Neural progenitor cell (in vitro differentiated cells): ENCODE data around the gene TMEM130. TPM values are rescaled to one million over a fixed set of nuclear protein-coding genes. Genes with fewer than 3 reads are reported as not detected.
A peak's percentile ranks its signal among the peaks of the same experiment; 100 is the strongest.

ENCODE experiments used
- DNase-seq: peaks from one replicate; pipeline ENCODE4 v3.0.0-alpha.2; 2016; ENCODE audit warnings: low spot score
- H2AFZ ChIP-seq: fragments of 200-600 bp; sonication (generic); replicated peaks from 2 replicates; pipeline ENCODE4 v1.6.1; 2016; ENCODE audit warnings: antibody characterized with exemption
- H3F3A ChIP-seq: fragments of 200-600 bp; sonication (generic); 2 replicates; pipeline ENCODE4 v1.6.1; 2016; ENCODE audit warnings: antibody characterized with exemption, low read depth
- H3K27ac ChIP-seq: fragments of 200-600 bp; sonication (generic); 2 replicates; pipeline ENCODE4 v1.5.1; 2016; ENCODE audit warnings: mild to moderate bottlenecking
- H3K27me3 ChIP-seq: fragments of 200-600 bp; sonication (generic); 2 replicates; pipeline ENCODE4 v1.6.1; 2016; ENCODE audit warnings: mild to moderate bottlenecking, moderate library complexity
- H3K36me3 ChIP-seq: fragments of 200-600 bp; sonication (generic); 2 replicates; pipeline ENCODE4 v1.5.1; 2016
- H3K4me1 ChIP-seq: fragments of 200-600 bp; sonication (generic); 2 replicates; pipeline ENCODE4 v1.6.1; 2016; ENCODE audit warnings: mixed run types
- H3K4me2 ChIP-seq: fragments of 200-600 bp; sonication (generic); 2 replicates; pipeline ENCODE4 v1.6.1; 2016
- H3K4me3 ChIP-seq: fragments of 200-600 bp; sonication (generic); 2 replicates; pipeline ENCODE4 v1.5.1; 2016
- H3K79me2 ChIP-seq: fragments of 200-600 bp; sonication (generic); 2 replicates; pipeline ENCODE4 v1.6.1; 2016; ENCODE audit warnings: low read depth
- H3K9ac ChIP-seq: fragments of 200-600 bp; sonication (generic); 2 replicates; pipeline ENCODE4 v1.6.1; 2016
- H3K9me3 ChIP-seq: fragments of 200-600 bp; sonication (generic); 2 replicates; pipeline ENCODE4 v1.5.1; 2016; ENCODE audit warnings: low read depth
- H4K20me1 ChIP-seq: fragments of 200-600 bp; sonication (generic); 2 replicates; pipeline ENCODE4 v1.6.1; 2016; ENCODE audit warnings: low read depth
- H3K27ac Mint-ChIP-seq: 3 replicates; pipeline ENCODE4 v1.8.0; 2021; ENCODE audit warnings: mixed read lengths
- H3K27me3 Mint-ChIP-seq: 2 replicates; pipeline ENCODE4 v1.8.0; 2022; ENCODE audit warnings: low read depth, mild to moderate bottlenecking, inconsistent platforms, moderate library complexity, mixed read lengths; ENCODE audit not compliant: insufficient read depth
- H3K36me3 Mint-ChIP-seq: 3 replicates; pipeline ENCODE4 v1.8.0; 2021; ENCODE audit warnings: mixed read lengths
- H3K4me1 Mint-ChIP-seq: 3 replicates; pipeline ENCODE4 v1.8.0; 2021; ENCODE audit warnings: mixed read lengths
- H3K4me3 Mint-ChIP-seq: 3 replicates; pipeline ENCODE4 v1.8.0; 2021; ENCODE audit warnings: mild to moderate bottlenecking, moderate library complexity, mixed read lengths
- H3K9me3 Mint-ChIP-seq: 3 replicates; pipeline ENCODE4 v1.8.0; 2020; ENCODE audit warnings: mixed read lengths
- EZH2 ChIP-seq: fragments of 200-600 bp; sonication (generic); IDR thresholded peaks from 2 replicates; pipeline ENCODE4 v1.6.1; 2017; ENCODE audit warnings: antibody characterized with exemption, mild to moderate bottlenecking, moderate library complexity
- EZH2phosphoT487 ChIP-seq: fragments of 200-600 bp; sonication (generic); IDR thresholded peaks from 2 replicates; pipeline ENCODE4 v1.6.1; 2017; ENCODE audit warnings: antibody characterized with exemption
- total RNA-seq: library from RNA; depleted of rRNA; stranded (reverse); fragments of >200 nt; gene quantifications from 2 replicates; pipeline ENCODE4 v1.2.3, GENCODE V29; 2015; ENCODE audit warnings: low replicate concordance
- TF ChIP-seq, protein P1 (sequence below): fragments of 200-600 bp; sonication (generic); IDR thresholded peaks from 2 replicates; pipeline ENCODE4 v1.5.1; 2017; ENCODE audit warnings: antibody characterized with exemption, mild to moderate bottlenecking

Gene TMEM130
- total RNA-seq, 1 donor from 2014 or later: 1.0 TPM

GRCh38 chr7:98909487-98909886 is 39.7 kb upstream of the TMEM130 start:
- H4K20me1 ChIP-seq: no peaks in the 10 kb centered on the region
- no peak overlapping the region for H3K27ac ChIP-seq
- TF ChIP-seq EZH2phosphoT487: no peak
- no peak for TF ChIP-seq EZH2
- TF ChIP-seq, protein P1, sequence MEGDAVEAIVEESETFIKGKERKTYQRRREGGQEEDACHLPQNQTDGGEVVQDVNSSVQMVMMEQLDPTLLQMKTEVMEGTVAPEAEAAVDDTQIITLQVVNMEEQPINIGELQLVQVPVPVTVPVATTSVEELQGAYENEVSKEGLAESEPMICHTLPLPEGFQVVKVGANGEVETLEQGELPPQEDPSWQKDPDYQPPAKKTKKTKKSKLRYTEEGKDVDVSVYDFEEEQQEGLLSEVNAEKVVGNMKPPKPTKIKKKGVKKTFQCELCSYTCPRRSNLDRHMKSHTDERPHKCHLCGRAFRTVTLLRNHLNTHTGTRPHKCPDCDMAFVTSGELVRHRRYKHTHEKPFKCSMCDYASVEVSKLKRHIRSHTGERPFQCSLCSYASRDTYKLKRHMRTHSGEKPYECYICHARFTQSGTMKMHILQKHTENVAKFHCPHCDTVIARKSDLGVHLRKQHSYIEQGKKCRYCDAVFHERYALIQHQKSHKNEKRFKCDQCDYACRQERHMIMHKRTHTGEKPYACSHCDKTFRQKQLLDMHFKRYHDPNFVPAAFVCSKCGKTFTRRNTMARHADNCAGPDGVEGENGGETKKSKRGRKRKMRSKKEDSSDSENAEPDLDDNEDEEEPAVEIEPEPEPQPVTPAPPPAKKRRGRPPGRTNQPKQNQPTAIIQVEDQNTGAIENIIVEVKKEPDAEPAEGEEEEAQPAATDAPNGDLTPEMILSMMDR: no peak
- Mint-ChIP-seq H3K4me3 (no peak overlapping the region), H3K27me3 (no peaks in the 10 kb centered on the region), H3K9me3 (no peaks in the 10 kb centered on the region), H3K27ac (no peak overlapping the region), H3K36me3 (peaks cover 55% of the 10 kb centered on the region), H3K4me1 (no peaks in the 10 kb centered on the region)
- no peaks in the 10 kb centered on the region for H3K4me1 ChIP-seq
- no peak for DNase-seq
- H3K36me3 ChIP-seq: peaks cover 28% of the 10 kb centered on the region
- H3K79me2 ChIP-seq: no peaks in the 10 kb centered on the region
- H3F3A ChIP-seq: no peaks in the 10 kb centered on the region
- no peak overlapping the region for H3K9ac ChIP-seq
- no peaks in the 10 kb centered on the region for H3K27me3 ChIP-seq
- H3K4me3 ChIP-seq: no peak overlapping the region
- no peak overlapping the region for H3K4me2 ChIP-seq
- H3K9me3 ChIP-seq: no peaks in the 10 kb centered on the region
- H2AFZ ChIP-seq: no peak overlapping the region

DNA sequence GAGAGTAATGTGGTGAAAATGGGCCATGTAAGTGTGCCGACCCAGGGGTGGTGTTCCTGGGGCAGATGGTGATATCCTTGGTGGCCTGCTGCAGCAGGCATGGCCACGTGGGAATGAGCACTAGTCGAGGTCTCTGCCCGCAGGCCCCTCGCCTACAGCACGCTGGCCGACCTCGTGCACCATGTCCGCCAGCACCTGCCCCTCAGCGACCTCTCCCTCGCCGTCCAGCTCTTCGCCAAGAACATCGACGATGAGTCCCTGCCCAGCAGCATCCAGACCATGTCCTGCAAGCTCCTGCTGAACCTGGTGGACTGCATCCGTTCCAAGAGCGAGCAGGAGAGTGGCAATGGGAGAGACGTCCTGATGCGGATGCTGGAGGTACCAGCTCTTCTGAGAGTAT is 38.8 kb upstream of the TMEM130 start:
- H3K36me3 Mint-ChIP-seq: peaks cover 54% of the 10 kb centered on the region
- no peak overlapping the region for H2AFZ ChIP-seq
- no peak for TF ChIP-seq EZH2phosphoT487
- TF ChIP-seq EZH2: no peak
- TF ChIP-seq, protein P1: no peak
- H3K9ac ChIP-seq: no peak overlapping the region
- H3K36me3 ChIP-seq: peaks cover 28% of the 10 kb centered on the region
- no peak overlapping the region for H3K4me3 ChIP-seq
- no peak overlapping the region for H3K27ac ChIP-seq
- H3K27ac Mint-ChIP-seq: no peak overlapping the region
- no peaks in the 10 kb centered on the region for H3K4me1 Mint-ChIP-seq
- H3K9me3 ChIP-seq: no peaks in the 10 kb centered on the region
- H3K79me2 ChIP-seq: no peaks in the 10 kb centered on the region
- H4K20me1 ChIP-seq: no peaks in the 10 kb centered on the region
- no peaks in the 10 kb centered on the region for H3K4me1 ChIP-seq
- no peaks in the 10 kb centered on the region for H3F3A ChIP-seq
- H3K27me3 Mint-ChIP-seq: no peaks in the 10 kb centered on the region
- no peaks in the 10 kb centered on the region for H3K9me3 Mint-ChIP-seq
- DNase-seq: no peak
- H3K27me3 ChIP-seq: no peaks in the 10 kb centered on the region
- H3K4me3 Mint-ChIP-seq: no peak overlapping the region
- H3K4me2 ChIP-seq: no peak overlapping the region

- peaks cover 26% of the 10 kb centered on the region for H3K36me3 ChIP-seq
- H3K27me3 ChIP-seq: no peaks in the 10 kb centered on the region
- H3K4me3 ChIP-seq: no peak overlapping the region
- no peak overlapping the region for H2AFZ ChIP-seq
- Mint-ChIP-seq H3K4me3 (no peak overlapping the region), H3K9me3 (no peaks in the 10 kb centered on the region), H3K4me1 (no peaks in the 10 kb centered on the region), H3K36me3 (peaks cover 53% of the 10 kb centered on the region), H3K27me3 (no peaks in the 10 kb centered on the region), H3K27ac (no peak overlapping the region)
- H3K4me1 ChIP-seq: no peaks in the 10 kb centered on the region
- no peaks in the 10 kb centered on the region for H3F3A ChIP-seq
- TF ChIP-seq, protein P1: no peak
- TF ChIP-seq EZH2 (no peak), EZH2phosphoT487 (no peak)
- no peaks in the 10 kb centered on the region for H3K79me2 ChIP-seq
- H3K4me2 ChIP-seq: no peak overlapping the region
- H3K27ac ChIP-seq: no peak overlapping the region
- DNase-seq: peak; percentile 6
- H3K9me3 ChIP-seq: no peaks in the 10 kb centered on the region
- no peaks in the 10 kb centered on the region for H4K20me1 ChIP-seq
- H3K9ac ChIP-seq: no peak overlapping the region
These were observed 37.8 kb upstream of the TMEM130 start for GRCh38 chr7:98907570-98907969.

DNA sequence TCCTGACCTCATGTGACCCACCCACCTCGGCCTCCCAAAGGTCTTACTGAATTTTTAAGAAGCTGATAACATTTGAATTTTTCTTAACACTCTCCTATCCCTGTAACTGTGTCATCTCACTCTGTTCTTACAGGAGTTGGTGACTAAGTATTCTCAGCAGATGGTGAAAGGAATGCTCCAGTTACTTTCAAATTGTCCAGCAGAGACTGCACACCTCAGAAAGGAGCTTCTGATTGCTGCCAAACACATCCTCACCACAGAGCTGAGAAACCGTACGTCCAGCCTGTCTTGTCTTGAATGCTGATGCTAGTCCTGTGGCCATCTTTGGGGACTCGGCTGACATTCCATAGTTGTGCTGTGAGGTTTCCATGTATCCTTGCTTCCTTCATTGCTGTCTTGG is 33.4 kb upstream of the TMEM130 start:
- no peaks in the 10 kb centered on the region for H3K27me3 Mint-ChIP-seq
- Histone ChIP-seq H3K9me3 (no peaks in the 10 kb centered on the region), H3K79me2 (no peaks in the 10 kb centered on the region), H3K36me3 (peaks cover 41% of the 10 kb centered on the region), H3K4me2 (no peak overlapping the region), H3F3A (no peaks in the 10 kb centered on the region), H3K27me3 (no peaks in the 10 kb centered on the region), H3K4me3 (no peak overlapping the region), H3K27ac (no peak overlapping the region), H3K9ac (no peak overlapping the region), H3K4me1 (no peaks in the 10 kb centered on the region), H4K20me1 (no peaks in the 10 kb centered on the region), H2AFZ (no peak overlapping the region)
- H3K4me1 Mint-ChIP-seq: no peaks in the 10 kb centered on the region
- no peak overlapping the region for H3K4me3 Mint-ChIP-seq
- H3K36me3 Mint-ChIP-seq: peaks cover 64% of the 10 kb centered on the region
- H3K9me3 Mint-ChIP-seq: no peaks in the 10 kb centered on the region
- TF ChIP-seq EZH2phosphoT487: no peak
- TF ChIP-seq, protein P1: no peak
- no peak for TF ChIP-seq EZH2
- DNase-seq: no peak
- no peak overlapping the region for H3K27ac Mint-ChIP-seq
